ENCODE data around the gene FBXL2. TPM values are rescaled to one million over a fixed set of nuclear protein-coding genes. Genes with fewer than 3 reads are reported as not detected.

FBXL2 gene, protein sequence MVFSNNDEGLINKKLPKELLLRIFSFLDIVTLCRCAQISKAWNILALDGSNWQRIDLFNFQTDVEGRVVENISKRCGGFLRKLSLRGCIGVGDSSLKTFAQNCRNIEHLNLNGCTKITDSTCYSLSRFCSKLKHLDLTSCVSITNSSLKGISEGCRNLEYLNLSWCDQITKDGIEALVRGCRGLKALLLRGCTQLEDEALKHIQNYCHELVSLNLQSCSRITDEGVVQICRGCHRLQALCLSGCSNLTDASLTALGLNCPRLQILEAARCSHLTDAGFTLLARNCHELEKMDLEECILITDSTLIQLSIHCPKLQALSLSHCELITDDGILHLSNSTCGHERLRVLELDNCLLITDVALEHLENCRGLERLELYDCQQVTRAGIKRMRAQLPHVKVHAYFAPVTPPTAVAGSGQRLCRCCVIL
- polyA plus RNA-seq (ENCODE audit: insufficient read length in 4 of 4) = 10 to 100 TPM; 26.4 to 33.3 (median 31.7) TPM

DNA sequence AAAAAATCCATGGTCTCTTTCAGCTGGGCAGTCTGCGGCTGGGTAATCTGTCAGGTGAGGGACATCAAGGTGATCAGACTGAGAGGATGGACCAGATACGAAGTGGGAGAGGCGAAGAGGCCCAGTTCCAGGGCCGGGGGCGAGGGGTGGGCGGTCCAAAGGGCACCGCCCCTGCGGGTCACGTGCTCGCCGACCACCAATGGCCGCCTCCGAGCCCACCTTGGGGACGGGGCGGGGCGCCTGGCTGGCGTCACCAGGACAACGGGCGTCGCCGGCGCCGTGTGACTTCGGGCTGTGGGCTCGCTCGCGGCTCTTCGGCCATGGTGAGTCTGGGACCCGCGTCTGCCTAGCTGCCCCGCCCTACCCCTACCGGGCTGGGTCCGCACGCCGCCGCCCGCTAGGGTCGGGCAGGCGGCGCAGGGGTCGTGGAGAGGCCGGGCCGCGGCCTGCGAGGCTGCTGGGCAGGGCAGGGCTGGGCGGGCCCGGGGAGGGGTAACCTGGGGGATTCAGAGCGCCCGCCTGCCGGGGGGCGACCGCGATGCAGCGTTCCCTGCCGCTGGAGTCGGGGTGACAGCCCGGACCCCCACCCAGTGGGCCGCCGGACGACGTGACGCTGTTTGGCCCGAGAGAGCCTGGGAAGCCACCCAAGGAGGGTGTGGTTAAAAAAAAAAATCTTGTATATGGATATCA is at the start of gene FBXL2:
Gene FBXL2, plus strand, starts transcription at position 250 of the 690 bp plus-strand sequence. Its CDS starts 71 bp downstream, at position 321.
- DNase-seq (ENCODE audit: low read depth in 4 of 4, low spot score in 3 of 4) = peak; percentile 42 to 64 (median 44)

DNA sequence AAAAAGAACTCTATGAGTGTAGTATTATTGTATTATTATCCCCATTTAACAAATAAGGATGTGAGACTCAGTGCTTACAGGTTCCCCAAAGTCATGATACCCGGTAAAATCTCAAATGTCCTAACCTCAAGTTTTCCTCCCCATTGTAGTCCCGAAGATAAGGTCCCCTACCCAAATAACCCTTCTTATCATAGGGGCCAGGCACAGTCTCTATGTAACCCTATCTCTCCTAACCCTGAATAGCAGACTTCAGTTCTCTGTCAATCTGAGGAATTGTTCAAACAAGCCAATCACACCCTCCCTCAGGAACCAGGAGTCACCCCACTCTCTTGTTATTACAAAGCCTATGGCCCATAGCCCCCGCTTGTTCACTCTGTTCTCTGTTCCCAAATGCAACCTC is 48.2 kb upstream of the FBXL2 start:
- no peak for DNase-seq (ENCODE audit: low read depth in 4 of 4, low spot score in 3 of 4)

DNA sequence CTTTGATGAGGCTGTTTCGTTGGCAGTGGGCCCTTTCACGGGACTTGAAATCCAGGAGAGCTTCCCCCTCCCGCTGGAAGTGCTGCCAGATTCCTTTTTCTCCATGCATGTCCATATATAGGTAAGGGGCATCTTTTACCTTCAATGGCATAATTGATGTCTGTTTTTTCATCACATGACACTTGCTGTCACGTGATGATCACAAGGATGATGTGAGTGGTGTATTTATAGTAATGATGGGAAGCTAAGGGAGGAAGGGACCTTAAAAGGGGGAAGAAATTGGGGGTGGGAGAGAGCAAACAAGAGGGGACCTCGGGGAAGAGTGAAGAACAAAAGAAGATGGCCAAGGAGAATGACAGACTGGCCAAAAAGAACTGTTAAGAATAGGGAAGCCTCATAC is 47.3 kb upstream of the FBXL2 start:
- DNase-seq (ENCODE audit: low read depth in 4 of 4, low spot score in 3 of 4) = no peak

DNA sequence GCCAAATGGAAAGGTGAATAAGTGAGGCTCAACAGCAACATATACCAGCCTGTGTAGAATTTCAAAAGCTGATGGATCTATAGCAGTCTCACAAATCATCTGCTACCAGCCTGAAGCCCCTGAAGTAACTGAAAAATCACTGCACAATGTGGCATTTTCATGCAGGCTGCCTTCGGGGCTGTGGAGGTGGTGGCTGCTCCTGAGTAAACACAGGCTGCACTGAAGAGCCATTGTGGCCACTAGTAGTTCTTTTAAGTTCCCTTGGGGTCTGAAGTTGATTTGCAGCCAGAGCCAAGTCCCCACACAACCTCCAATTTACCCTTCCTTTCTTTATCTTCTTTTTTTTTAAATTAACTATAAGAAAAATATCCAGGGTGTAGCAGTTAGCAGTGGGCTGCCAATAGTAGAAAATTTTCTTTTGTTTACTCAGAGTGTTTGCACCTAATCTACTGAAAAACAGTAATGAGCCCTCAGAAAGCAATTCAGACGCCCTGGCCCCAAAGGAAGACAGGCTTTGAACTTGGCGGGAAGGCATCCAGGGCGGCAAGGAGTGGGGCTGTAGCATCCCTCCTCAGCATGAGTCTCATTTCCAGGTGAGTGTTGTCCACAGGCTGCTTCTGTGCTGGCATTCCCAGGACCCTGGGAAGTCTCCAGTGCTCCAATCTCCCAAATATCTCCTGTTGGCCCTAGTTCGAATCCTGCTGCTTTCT is 45.3 kb upstream of the FBXL2 start:
- DNase-seq (ENCODE audit: low read depth in 4 of 4, low spot score in 3 of 4) = no peak

DNA sequence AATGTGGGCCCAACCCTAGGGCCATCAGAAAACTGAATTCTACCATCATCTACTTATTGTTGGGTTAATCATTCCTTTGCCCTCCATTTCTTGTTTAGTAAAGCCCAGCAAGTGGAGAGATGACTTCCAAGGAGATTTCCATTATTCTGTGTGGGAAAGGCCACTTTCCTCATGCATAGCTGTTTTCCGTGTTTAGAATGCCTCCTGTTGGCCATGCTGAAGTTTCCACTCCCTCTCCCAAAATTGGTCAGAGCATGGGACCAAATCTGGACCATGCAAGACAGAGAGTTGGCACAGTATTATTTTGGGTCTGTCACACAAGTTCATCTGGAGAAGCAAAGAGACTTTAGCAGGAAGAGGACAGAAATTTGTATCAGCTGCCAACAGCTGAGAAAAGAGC is 43.4 kb upstream of the FBXL2 start:
- DNase-seq (ENCODE audit: low read depth in 4 of 4, low spot score in 3 of 4) = no peak

DNA sequence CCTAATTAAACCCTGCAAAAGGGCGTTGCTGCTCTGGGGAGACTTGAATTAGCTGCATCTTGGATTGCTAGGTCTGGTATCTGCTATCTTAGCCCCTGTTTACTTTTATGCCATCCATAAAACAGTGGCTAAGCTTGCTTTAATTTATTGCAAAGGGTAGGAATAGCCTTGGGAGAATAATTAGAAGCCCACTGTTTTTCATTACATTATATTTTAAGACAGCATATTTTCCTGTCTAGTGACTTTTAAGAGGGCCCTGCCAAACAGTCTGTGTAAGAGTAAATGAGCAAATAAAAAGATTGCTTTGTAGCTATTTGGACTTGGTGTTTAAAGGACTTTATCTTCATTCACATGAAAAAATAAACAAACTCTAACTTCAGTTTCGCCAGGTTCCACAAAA is 41.2 kb upstream of the FBXL2 start:
- no peak for DNase-seq (ENCODE audit: low read depth in 4 of 4, low spot score in 3 of 4)

DNA sequence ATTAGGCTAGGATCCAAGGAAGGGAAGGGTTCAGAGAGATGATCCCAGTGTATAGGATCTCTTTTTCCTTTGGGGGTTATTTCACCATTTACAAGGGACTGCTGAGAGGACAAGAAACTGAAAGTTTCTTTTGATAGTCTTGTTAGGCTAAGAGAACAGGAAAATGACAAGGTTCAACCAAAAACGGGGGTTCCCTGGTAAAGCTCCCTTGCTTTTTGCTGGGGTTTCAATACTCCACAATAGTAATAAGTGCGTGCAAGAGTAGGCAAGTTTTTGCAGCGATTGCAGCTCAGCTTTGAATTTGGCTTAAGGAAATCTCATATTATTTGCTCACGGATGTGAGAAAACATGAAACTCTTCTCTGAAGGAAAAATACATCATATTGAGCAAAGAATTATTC is 39.8 kb upstream of the FBXL2 start:
- DNase-seq (ENCODE audit: low read depth in 4 of 4, low spot score in 3 of 4) = no peak

DNA sequence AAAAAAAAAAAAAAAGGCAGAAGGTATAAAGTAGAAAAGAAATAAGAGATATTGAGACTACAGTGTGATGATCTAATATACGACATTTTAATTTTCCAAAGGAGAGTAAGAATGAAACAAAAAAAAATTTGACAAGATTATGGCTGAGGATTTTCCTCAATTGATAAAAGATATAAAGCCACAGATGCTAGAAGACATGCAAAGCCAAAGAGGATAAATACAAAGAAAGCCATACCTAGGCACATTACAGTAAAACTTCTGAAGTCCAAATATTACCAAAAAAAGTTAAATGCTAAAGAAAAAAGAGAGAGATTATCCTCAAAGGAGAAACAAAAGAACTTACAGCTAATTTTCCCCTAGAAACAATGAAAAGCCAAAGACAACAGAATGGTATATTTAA is 38.3 kb upstream of the FBXL2 start:
- no peak for DNase-seq (ENCODE audit: low read depth in 4 of 4, low spot score in 3 of 4)

DNA sequence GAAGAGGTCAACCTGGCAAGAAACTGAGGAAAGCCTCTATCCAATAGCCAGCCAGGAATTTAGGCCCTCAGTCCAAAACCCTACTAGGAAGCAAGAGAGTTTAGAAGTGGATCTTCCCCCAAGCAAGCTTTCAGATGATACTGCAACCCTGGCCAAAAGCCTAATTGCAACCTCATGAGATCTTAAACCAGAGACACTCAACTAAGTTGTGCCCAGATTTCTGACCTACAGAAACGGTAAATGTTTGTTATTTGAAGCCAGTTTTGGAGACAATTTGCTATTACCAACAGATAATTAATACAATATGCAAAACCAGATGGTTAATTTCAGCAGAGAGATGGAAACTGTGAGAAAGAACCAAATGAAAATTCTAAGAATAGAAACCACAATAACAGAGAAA is 37.0 kb upstream of the FBXL2 start:
- no peak for DNase-seq (ENCODE audit: low read depth in 4 of 4, low spot score in 3 of 4)

DNA sequence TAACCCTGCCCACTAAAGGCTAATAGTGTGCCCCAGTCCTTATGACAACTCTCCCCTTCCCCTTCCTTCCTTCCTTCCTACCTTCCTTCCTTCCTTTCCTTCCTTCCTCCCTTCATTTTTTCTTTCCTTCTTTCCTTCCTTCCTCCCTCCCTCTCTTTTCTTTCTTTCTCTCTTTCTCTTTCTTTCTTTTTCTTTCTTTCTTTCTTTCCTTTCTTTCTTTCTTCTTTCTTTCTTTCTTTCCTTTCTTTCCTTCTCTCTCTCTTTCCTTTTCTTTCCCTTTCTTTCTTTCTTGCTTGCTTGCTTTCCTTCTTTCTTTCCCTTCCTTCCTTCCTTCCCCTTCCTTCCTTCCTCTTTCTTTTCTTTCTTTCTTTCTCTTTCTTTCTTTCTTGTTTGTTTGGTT is 30.5 kb upstream of the FBXL2 start:
- DNase-seq (ENCODE audit: low read depth in 4 of 4, low spot score in 3 of 4) = no peak

DNA sequence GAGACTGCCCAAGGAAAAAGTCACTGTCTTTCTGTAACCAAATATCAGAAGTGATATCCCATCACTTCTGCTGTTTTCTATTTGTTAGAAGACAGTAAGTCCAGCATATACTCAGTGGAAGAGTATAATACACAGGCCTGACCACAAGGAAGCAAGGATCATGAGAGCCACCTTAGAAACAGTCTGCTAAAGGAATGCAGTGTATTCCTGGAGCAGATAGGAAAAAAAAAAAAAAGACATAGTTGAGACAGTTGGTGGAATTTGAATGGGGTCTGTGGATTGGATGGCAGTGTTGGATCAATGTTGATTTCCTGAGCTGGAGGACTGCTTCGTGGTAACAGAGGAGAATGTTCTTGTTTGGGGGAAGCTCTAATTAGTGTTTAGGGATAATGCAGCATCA is 26.5 kb upstream of the FBXL2 start:
- DNase-seq (ENCODE audit: low read depth in 4 of 4, low spot score in 3 of 4) = no peak

DNA sequence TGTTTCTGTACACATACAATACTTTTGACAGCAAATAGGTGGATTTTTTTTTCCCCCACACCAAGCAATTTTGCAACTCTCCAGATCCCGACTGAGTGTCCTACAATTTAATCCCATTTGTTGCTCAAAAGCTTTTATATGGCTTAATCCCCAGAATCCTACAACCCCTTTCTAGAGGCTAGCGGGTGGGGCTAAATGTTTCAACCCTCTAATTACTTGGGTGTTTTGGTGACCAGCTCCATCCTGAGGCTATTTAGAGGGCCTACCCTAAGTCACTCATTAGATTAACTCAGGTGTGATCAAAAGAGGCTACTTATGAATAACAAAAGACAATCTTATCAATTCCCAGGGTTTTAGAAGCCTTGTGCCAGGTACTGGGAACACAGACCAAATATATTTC is 21.0 kb upstream of the FBXL2 start:
- no peak for DNase-seq (ENCODE audit: low read depth in 4 of 4, low spot score in 3 of 4)

DNA sequence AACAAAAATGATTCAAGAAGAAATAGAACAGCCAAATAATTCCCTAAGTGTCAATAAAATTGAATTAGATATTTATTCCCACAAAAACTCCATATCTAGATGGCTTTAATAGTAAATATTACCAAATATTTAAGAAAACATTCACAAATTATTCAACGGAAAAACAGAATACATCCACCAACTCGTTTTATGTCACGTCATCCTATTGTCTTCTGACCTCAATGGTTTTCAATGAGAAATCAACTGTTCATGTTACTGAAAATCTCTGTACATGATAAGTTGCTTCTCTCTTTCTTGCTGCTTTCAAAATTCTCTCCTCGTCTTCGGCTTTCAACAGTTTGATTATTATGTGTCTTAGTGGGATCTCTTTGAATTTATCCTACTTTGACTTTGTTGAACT is 17.1 kb upstream of the FBXL2 start:
- DNase-seq (ENCODE audit: low read depth in 4 of 4, low spot score in 3 of 4) = no peak

DNA sequence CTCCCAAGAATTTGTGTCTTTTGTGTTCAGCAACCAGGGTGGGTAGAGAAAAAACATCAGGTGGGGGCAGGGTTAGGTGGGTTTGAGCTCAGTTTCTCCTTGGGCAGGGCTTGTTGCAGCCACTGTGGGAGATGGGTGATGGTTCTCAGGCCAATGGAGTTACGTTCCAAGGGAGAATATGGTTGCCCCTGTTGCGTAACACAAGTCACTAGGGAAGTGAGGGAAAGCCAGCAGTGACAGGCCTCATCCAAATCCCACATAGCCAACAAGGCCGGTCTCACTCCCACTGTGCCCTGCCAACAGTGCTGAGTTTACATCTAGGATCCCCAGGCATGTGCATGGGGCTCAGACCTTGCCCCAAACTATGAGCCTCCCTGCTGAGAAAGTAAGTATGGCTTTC is 7.9 kb upstream of the FBXL2 start:
- DNase-seq (ENCODE audit: low read depth in 4 of 4, low spot score in 3 of 4) = no peak

DNA sequence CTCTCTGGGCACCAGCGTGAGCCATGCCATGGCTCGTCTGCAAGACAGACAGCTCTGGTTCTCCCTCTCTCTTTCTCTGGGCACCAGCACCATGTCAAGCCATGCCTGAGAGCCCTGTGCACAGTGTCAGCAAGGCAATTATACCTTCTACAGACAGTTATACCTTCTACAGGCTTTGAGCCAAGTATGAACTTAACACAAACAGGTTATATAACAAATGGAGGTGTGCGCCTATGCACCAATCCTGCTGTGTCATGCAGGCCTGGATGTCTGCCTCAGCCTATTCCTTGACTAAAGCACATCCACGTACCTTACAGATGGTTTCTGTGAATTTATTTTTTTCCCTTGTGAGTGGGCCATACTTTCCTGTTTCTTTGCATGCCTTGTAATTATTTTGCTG is 5.9 kb upstream of the FBXL2 start:
- DNase-seq (ENCODE audit: low read depth in 4 of 4, low spot score in 3 of 4) = no peak

DNA sequence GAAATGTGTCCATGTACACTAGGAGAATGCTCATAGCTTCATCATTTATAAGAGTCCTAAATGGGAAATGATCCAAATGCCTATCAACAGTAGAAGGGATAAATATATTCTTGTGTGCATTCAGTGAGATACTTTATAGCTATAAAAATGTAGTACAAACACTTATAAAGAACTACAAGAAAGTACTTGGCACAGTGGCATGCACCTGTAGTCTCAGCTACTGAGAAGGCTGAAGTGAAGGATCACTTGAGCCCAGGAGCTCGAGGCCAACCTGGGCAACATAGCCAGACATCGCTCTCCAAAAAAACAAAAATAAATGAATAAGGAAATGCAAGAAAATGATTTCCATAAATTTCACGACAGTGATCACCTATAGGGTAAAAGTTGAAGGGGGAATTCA is 3.6 kb upstream of the FBXL2 start:
- no peak for DNase-seq (ENCODE audit: low read depth in 4 of 4, low spot score in 3 of 4)

DNA sequence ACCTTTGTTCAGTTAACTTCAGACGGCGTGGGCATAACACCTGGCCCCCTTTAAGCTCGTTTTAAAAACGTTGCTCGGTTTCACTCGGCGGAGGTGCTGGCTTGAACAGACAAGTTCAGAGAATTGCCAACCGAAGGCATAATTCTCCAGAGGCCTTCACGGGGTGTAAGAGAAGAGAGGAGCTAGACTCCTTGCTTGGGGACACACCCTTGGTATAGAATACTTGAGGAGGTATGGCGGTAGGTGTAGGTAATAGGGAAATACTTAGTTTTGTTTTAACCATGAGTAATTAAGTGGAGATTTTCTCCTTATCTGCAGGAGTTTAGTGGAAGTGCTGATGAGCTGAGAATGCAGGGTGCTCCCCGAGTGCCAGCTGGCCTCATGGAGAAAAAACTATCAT is 921 bp downstream of the FBXL2 start:
- no peak for DNase-seq (ENCODE audit: low read depth in 4 of 4, low spot score in 3 of 4)

DNA sequence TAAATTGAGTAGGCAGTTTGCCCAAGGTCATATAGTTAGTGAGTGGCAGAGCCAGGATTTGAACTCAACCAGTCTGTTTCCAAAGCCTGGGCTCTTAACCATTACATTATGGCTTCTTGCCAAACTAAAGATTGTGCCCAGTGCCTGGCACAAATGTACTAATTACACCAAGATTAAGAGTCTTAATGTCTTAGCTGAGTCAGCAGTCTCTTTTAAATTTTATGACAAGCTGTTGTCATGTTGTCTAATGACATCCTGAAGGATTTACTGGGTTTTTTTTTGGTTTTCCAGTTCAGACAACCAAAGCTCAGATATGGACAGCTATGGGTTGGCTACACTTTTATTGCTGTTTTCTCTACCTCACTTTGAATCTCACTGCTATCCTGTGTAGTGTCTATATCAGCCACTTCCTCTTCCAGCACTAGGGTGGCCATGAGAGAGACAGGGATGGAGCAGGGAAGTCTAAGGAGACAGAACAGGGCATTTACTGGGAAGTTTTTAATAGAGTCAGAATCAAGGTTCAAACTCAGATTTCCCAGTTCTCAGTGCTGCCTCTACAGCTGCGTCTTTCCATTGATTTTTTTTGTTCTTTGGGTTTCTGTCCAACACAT is 10.5 kb downstream of the FBXL2 start:
- DNase-seq (ENCODE audit: low read depth in 4 of 4, low spot score in 3 of 4) = no peak

DNA sequence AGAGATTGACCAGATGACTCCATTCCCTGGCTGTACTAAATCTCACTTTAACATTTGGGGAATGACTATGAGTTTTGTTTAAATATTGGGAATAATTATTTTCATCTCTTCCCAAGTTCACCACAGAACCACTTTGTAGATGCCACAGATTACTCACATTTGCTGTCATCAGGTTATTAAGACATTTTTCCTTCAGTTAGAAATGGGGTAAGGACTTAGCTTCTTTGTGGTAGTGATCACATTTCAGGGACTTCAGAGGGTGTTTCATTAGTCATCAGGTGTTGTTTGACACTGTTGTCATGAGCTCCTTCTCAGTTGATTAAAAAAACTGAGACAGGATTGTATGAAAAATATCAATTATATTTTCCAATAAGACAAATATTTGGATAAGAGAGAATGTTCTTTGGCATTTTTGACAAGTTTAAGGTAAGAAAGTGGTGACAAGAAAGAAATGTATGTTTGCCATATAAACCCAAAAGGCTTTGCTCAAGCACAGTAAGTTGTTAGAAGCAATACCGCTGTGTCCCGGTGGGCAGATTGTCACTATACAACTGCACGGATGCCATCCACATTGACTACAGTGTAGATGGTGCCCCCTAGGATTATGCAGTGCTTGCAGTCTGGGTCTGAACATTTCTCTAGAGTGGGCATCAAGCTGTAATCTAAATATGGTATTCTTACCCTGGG is 22.3 kb downstream of the FBXL2 start:
- no peak for DNase-seq (ENCODE audit: low read depth in 4 of 4, low spot score in 3 of 4)

DNA sequence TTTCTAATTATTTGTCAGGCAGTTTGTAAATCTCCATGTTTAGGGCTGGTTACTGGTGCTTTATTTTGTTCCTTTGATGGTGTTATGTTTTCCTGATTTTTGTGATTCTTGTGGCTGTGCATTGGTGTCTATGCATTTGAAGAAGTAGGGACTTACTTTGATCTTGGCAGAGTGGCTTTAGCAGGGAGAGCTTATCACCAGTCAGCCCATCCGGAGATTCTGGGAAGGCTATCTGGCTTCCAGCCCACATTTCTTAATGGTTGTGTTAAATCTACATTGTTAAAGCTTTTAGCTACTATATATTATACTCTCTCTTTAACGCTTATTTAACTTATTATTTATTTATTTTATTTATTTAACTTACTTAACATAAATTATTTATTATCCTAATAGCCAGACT is 35.1 kb downstream of the FBXL2 start:
- no peak for DNase-seq (ENCODE audit: low read depth in 4 of 4, low spot score in 3 of 4)

DNA sequence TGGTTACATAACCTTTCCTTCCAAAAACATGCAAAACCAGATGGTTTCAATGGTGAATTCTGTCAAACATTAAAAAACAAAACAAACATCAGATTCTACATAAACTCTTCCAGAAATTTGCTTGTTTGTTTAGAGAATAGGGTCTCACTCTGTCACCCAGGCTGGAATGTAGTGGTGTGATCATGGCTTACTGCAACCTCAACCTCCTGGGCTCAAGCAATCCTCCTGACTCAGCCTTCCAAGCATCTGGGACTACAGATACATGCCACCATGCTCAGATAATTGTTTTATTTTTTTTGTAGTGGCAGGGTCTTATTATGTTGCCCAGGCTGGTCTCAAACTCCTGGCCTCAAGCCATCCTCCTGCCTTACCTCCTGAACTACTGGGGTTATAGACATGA is 36.1 kb downstream of the FBXL2 start:
- DNase-seq (ENCODE audit: low read depth in 4 of 4, low spot score in 3 of 4) = no peak

Measured in left renal pelvis (tissue), 4 donors.